Chondrocyte (in vitro differentiated cells): ENCODE data around the gene TSPAN7. TPM values are rescaled to one million over a fixed set of nuclear protein-coding genes. Genes with fewer than 3 reads are reported as not detected.

ENCODE experiments used
- DNase-seq: peaks from one replicate; pipeline ENCODE4 v3.0.0; 2021; ENCODE audit warnings: mixed read lengths, low spot score
- H3K27ac Mint-ChIP-seq: one replicate; pipeline ENCODE4 v1.8.0; 2021; ENCODE audit warnings: mild to moderate bottlenecking, moderate library complexity, mixed read lengths; ENCODE audit not compliant: unreplicated experiment
- H3K27me3 Mint-ChIP-seq: 2 replicates; pipeline ENCODE4 v1.8.0; 2021; ENCODE audit warnings: low read depth, mixed read lengths
- H3K36me3 Mint-ChIP-seq: 2 replicates; pipeline ENCODE4 v1.8.0; 2021; ENCODE audit warnings: low read depth, mixed read lengths
- H3K4me1 Mint-ChIP-seq: 2 replicates; pipeline ENCODE4 v1.8.0; 2021; ENCODE audit warnings: low read depth, mild to moderate bottlenecking, mixed read lengths
- H3K4me3 Mint-ChIP-seq: one replicate; pipeline ENCODE4 v1.8.0; 2021; ENCODE audit warnings: mild to moderate bottlenecking, moderate library complexity, mixed read lengths; ENCODE audit not compliant: unreplicated experiment
- H3K9me3 Mint-ChIP-seq: 2 replicates; pipeline ENCODE4 v1.8.0; 2021; ENCODE audit warnings: low read depth, mixed read lengths
- total RNA-seq: library from RNA; stranded (reverse); gene quantifications from 3 replicates; pipeline ENCODE4 v1.2.1, GENCODE V29; 2021
- TF ChIP-seq, protein P1 (sequence below): fragments of 200-600 bp; sonication (generic); IDR thresholded peaks from 2 replicates; pipeline ENCODE4 v1.5.0; 2021; ENCODE audit warnings: antibody characterized with exemption, mild to moderate bottlenecking, moderate library complexity

Gene TSPAN7
- total RNA-seq, 1 donor from 2014 or later = not detected

DNA sequence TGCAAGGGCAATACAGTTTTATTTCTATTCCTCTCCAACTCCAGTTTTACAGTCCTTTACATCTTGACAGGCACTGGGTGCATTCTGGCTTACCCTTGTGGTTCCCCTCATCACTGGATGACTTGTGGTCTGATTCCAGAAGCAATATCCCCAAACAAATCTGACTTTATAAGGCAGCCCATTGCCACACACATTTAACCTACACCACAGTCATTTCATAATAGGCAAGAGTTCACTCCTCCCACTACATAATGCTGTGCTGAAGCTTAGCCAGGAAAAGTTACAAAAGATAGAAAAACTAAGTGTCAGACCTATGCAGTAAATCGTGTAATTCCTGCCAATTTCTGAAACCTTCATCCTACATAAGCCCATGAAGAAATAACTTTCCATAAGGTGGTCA, 157.0 kb downstream of the TSPAN7 start:
- TF ChIP-seq, protein P1, sequence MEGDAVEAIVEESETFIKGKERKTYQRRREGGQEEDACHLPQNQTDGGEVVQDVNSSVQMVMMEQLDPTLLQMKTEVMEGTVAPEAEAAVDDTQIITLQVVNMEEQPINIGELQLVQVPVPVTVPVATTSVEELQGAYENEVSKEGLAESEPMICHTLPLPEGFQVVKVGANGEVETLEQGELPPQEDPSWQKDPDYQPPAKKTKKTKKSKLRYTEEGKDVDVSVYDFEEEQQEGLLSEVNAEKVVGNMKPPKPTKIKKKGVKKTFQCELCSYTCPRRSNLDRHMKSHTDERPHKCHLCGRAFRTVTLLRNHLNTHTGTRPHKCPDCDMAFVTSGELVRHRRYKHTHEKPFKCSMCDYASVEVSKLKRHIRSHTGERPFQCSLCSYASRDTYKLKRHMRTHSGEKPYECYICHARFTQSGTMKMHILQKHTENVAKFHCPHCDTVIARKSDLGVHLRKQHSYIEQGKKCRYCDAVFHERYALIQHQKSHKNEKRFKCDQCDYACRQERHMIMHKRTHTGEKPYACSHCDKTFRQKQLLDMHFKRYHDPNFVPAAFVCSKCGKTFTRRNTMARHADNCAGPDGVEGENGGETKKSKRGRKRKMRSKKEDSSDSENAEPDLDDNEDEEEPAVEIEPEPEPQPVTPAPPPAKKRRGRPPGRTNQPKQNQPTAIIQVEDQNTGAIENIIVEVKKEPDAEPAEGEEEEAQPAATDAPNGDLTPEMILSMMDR = no peak
- Mint-ChIP-seq H3K4me1 (no peaks in the 10 kb centered on the region), H3K27ac (no peak overlapping the region), H3K4me3 (no peak overlapping the region), H3K9me3 (peaks cover 3% of the 10 kb centered on the region), H3K36me3 (no peaks in the 10 kb centered on the region), H3K27me3 (peaks cover 7% of the 10 kb centered on the region)
- DNase-seq = no peak

DNA sequence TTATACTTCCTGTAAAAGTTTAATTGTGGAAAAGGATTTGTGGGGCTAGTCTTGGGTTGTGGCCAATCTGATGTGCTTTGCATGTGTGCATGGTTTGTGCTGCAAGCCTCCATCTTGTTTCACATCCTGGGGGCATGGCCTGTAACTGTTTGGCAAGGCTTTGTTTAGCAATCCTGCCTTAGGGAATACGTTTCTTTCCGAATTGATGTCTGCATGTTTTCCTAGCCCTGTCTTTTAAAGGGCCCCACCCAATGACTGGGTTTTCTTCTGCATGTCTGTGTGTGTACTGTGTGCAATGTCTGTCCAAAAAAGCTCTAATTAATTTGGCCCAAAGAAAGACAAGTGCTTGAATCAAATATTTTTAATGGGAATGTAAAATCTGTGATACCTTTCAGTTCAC, 165.3 kb downstream of the TSPAN7 start:
- Mint-ChIP-seq H3K27ac (no peak overlapping the region), H3K36me3 (no peaks in the 10 kb centered on the region), H3K9me3 (no peaks in the 10 kb centered on the region), H3K27me3 (no peaks in the 10 kb centered on the region), H3K4me3 (no peak overlapping the region), H3K4me1 (no peaks in the 10 kb centered on the region)
- TF ChIP-seq, protein P1 = no peak
- DNase-seq = no peak

DNA sequence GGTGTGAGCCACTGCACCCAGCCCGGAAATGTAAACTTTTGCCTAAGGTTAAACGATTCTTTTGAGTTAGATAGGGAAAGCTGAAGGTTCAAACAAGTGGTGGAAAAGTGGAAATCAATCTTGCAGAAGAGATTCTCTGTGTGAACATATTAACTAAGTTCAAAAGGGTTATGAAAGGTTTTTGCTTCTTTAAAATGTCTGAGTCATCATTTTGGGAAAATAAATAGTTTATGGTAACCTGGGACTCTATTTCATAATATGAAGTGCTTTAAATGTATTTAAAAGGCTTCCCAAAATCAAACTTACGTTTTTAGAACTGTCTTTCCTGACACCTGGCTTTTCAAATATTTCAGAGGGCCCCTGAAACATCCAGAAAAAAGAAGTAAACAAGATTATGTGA, 166.3 kb downstream of the TSPAN7 start:
- H3K4me1 Mint-ChIP-seq = no peaks in the 10 kb centered on the region
- DNase-seq = no peak
- H3K36me3 Mint-ChIP-seq = no peaks in the 10 kb centered on the region
- H3K4me3 Mint-ChIP-seq = no peak overlapping the region
- TF ChIP-seq, protein P1 = no peak
- H3K9me3 Mint-ChIP-seq = no peaks in the 10 kb centered on the region
- no peaks in the 10 kb centered on the region for H3K27me3 Mint-ChIP-seq
- H3K27ac Mint-ChIP-seq = no peak overlapping the region

DNA sequence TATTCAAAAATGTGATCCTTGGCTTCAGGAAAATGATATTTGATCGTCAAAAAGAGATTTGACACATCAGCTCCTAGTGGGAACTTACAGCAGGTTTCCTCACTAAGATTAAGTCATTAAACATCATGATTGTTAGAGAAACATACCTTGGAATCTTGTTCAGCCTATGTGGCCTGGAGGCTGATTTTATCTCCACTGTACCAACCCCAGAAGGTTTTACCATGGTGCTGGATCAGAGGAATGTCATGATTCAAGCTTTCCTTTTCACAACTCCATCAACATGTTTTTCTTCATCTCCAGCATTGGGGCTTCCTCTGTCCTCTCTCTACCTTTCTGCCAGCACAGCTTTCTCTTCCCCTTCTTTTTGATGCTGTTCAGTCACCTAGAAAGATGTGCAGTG, 171.5 kb downstream of the TSPAN7 start:
- Mint-ChIP-seq H3K9me3 (peaks cover 10% of the 10 kb centered on the region), H3K27ac (no peak overlapping the region), H3K27me3 (no peaks in the 10 kb centered on the region), H3K4me3 (no peak overlapping the region), H3K4me1 (no peaks in the 10 kb centered on the region), H3K36me3 (no peaks in the 10 kb centered on the region)
- TF ChIP-seq, protein P1 = no peak
- DNase-seq = no peak

Other genes starting within 250 kb of the TSPAN7 start
- 2.9 to 3.3 TPM (median 3.1 TPM) in 3 replicates for gene RPGR, start 234.0 kb upstream of the TSPAN7 start, total RNA-seq
- not detected in 3 replicates for gene OTC, start 208.9 kb upstream of the TSPAN7 start, total RNA-seq
- gene MID1IP1, start 239.9 kb downstream of the TSPAN7 start, total RNA-seq = 14.7 to 36.0 TPM (median 32.7 TPM) in 3 replicates